CD14-positive monocyte (primary cell): ENCODE data around the gene ARHGEF11. TPM values are rescaled to one million over a fixed set of nuclear protein-coding genes. Genes with fewer than 3 reads are reported as not detected.

ENCODE experiments used
- DNase-seq, 3 donors: peaks; one replicate each; pipeline ENCODE4 v3.0.0-alpha.2; 2011 to 2022
- H2AFZ ChIP-seq: 2 replicates; pipeline ENCODE4 v1.6.0; 2012; ENCODE audit warnings: mild to moderate bottlenecking, low read depth, low read length, inconsistent platforms; ENCODE audit not compliant: insufficient read depth, poor library complexity, severe bottlenecking
- H3K27ac ChIP-seq, 2 donors: 1 replicate in 1 of 2; 2 replicates in 1 of 2; pipeline ENCODE4 v1.5.1; 2012 to 2013; ENCODE audit warnings: low read length in 2 of 2, control low read depth in 1 of 2, inconsistent platforms in 1 of 2, low read depth in 1 of 2, mild to moderate bottlenecking in 1 of 2
- H3K27me3 ChIP-seq, 2 donors: one replicate each; pipeline versions ENCODE4 v1.6.0 to v1.6.1; 2011 to 2013; ENCODE audit warnings: low read length in 2 of 2; ENCODE audit not compliant: control insufficient read depth in 2 of 2, insufficient read depth in 2 of 2
- H3K36me3 ChIP-seq, 2 donors: replicated peaks in 1 of 2; 1 replicate in 1 of 2; 2 replicates in 1 of 2; pipeline versions ENCODE4 v1.5.1 to v1.6.1; 2012 to 2013; ENCODE audit warnings: low read length in 2 of 2, control low read depth in 1 of 2, inconsistent platforms in 1 of 2, mild to moderate bottlenecking in 1 of 2; ENCODE audit not compliant: insufficient read depth in 2 of 2, control insufficient read depth in 1 of 2
- H3K4me1 ChIP-seq, 2 donors: 1 replicate in 1 of 2; 2 replicates in 1 of 2; pipeline versions ENCODE4 v1.5.1 to v1.6.1; 2012 to 2013; ENCODE audit warnings: low read length in 2 of 2, control low read depth in 1 of 2, inconsistent platforms in 1 of 2, mild to moderate bottlenecking in 1 of 2, moderate library complexity in 1 of 2; ENCODE audit not compliant: insufficient read depth in 2 of 2, control insufficient read depth in 1 of 2
- H3K4me2 ChIP-seq: replicated peaks from 2 replicates; pipeline ENCODE3; 2012; ENCODE audit warnings: low read length, moderate library complexity, mild to moderate bottlenecking; ENCODE audit not compliant: poor library complexity, severe bottlenecking; ENCODE audit errors: extremely low read depth
- H3K4me3 ChIP-seq, 3 experiments: fragments of 200-600 bp in 1 of 3; sonication (generic) in 1 of 3; replicated peaks in 1 of 3; 1 replicate in 2 of 3; 2 replicates in 1 of 3; pipeline ENCODE4 v1.5.1; 2011 to 2013; ENCODE audit warnings: low read length in 3 of 3, mild to moderate bottlenecking in 3 of 3, control low read depth in 2 of 3, low read depth in 2 of 3, inconsistent platforms in 1 of 3, moderate library complexity in 1 of 3
- H3K79me2 ChIP-seq: 2 replicates; pipeline ENCODE4 v1.6.0; 2012; ENCODE audit warnings: mild to moderate bottlenecking, control low read depth, inconsistent platforms, low read length, moderate library complexity; ENCODE audit not compliant: insufficient read depth
- H3K9ac ChIP-seq: 2 replicates; pipeline ENCODE4 v1.6.0; 2017; ENCODE audit warnings: low read length, mild to moderate bottlenecking; ENCODE audit not compliant: insufficient read depth, poor library complexity, severe bottlenecking
- H3K9me3 ChIP-seq, 2 donors: replicated peaks in 1 of 2; 1 replicate in 1 of 2; 2 replicates in 1 of 2; pipeline versions ENCODE4 v1.5.1 to v1.6.1; 2012 to 2013; ENCODE audit warnings: low read length in 2 of 2, control low read depth in 1 of 2; ENCODE audit not compliant: control insufficient read depth in 1 of 2, insufficient read depth in 1 of 2
- H4K20me1 ChIP-seq: 2 replicates; pipeline ENCODE4 v1.6.0; 2012; ENCODE audit warnings: mild to moderate bottlenecking, low read length, control low read depth, moderate library complexity; ENCODE audit not compliant: insufficient read depth
- H3K27ac Mint-ChIP-seq, 7 donors: one replicate each; pipeline ENCODE4 v1.8.0; 2020; ENCODE audit warnings: mild to moderate bottlenecking in 7 of 7, mixed read lengths in 7 of 7, moderate library complexity in 6 of 7, inconsistent platforms in 2 of 7
- H3K27me3 Mint-ChIP-seq, 3 donors: one replicate each; pipeline ENCODE4 v1.8.0; 2021 to 2022; ENCODE audit warnings: low read depth in 3 of 3, mild to moderate bottlenecking in 3 of 3, mixed read lengths in 3 of 3, moderate library complexity in 3 of 3, inconsistent platforms in 1 of 3
- H3K36me3 Mint-ChIP-seq, 2 donors: one replicate each; pipeline ENCODE4 v1.8.0; 2020; ENCODE audit warnings: mixed read lengths in 2 of 2, inconsistent platforms in 1 of 2, mild to moderate bottlenecking in 1 of 2
- H3K4me1 Mint-ChIP-seq: one replicate; pipeline ENCODE4 v1.8.0; 2020; ENCODE audit warnings: mild to moderate bottlenecking, mixed read lengths
- H3K4me3 Mint-ChIP-seq, 2 donors: one replicate each; pipeline ENCODE4 v1.8.0; 2020; ENCODE audit warnings: mild to moderate bottlenecking in 2 of 2, mixed read lengths in 2 of 2, moderate library complexity in 1 of 2
- H3K9me3 Mint-ChIP-seq, 7 donors: one replicate each; pipeline ENCODE4 v1.8.0; 2020 to 2022; ENCODE audit warnings: mixed read lengths in 7 of 7, mild to moderate bottlenecking in 6 of 7, moderate library complexity in 6 of 7, inconsistent platforms in 2 of 7
- WGBS: methylation state at CpG from one replicate; pipeline ENCODE4 v1.1.5; 2013; ENCODE audit warnings: missing lambda C conversion rate; ENCODE audit not compliant: insufficient coverage; 5-methylcytosine and 5-hydroxymethylcytosine counted together
- intact Hi-C, 2 donors: fragments of 100-400 bp; cut with micrococcal nuclease; formaldehyde crosslinking; loops; one replicate each; pipeline versions ENCODE4 v1.15.0 to v1.15.1; 2023
- polyA plus RNA-seq, 3 donors: library from polyadenylated mRNA; depleted of rRNA in 1 of 3; unstranded in 2 of 3; stranded (reverse) in 1 of 3; fragments of 300-500 nt in 2 of 3; fragments of >200 nt in 1 of 3; fragmentation: Illumina TruSeq in 2 of 3; gene quantifications; 1 replicate in 2 of 3; 2 replicates in 1 of 3; pipeline ENCODE4 v1.2.3, GENCODE V29; 2012 to 2021
- TF ChIP-seq, protein P1 (sequence below): fragments of 200-600 bp; IDR thresholded peaks from one replicate; pipeline ENCODE4 v1.8.0; 2022; ENCODE audit warnings: antibody characterized with exemption, mild to moderate bottlenecking

Gene ARHGEF11
- polyA plus RNA-seq, 3 donors = 17.0 to 78.5 (median 17.7) TPM

DNA sequence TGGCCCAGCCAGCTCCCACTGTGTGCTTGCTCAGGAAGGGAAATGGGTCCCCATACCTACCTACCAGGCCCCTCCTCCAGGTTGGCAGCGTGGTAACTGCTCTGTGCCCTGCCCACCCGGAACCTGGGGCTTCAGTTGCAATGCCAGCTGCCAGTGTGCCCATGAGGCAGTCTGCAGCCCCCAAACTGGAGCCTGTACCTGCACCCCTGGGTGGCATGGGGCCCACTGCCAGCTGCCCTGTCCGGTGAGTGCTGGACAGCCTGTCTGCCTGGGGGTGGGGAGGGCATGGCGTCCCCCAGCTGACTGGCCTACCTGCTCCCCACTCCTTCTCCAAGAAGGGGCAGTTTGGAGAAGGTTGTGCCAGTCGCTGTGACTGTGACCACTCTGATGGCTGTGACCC is 135.9 kb downstream of the ARHGEF11 start:
- Mint-ChIP-seq H3K4me3 (no peak overlapping the region), H3K27me3 (peaks cover 3 to 4% (median 4%) of the 10 kb centered on the region in 3 donors), H3K9me3 (peaks cover 0 to 3% (median 0%) of the 10 kb centered on the region in 7 donors), H3K36me3 (no peaks in the 10 kb centered on the region), H3K4me1 (peaks cover 18% of the 10 kb centered on the region), H3K27ac (no peak overlapping the region)
- H3K4me3 ChIP-seq = no peak overlapping the region
- no peaks in the 10 kb centered on the region for H3K36me3 ChIP-seq
- H3K4me2 ChIP-seq = no peak overlapping the region
- H4K20me1 ChIP-seq = no peaks in the 10 kb centered on the region
- H3K79me2 ChIP-seq = no peaks in the 10 kb centered on the region
- WGBS = 100% methylated on average over 5 of the region's 5 CpGs
- no peak overlapping the region for H2AFZ ChIP-seq
- TF ChIP-seq, protein P1, sequence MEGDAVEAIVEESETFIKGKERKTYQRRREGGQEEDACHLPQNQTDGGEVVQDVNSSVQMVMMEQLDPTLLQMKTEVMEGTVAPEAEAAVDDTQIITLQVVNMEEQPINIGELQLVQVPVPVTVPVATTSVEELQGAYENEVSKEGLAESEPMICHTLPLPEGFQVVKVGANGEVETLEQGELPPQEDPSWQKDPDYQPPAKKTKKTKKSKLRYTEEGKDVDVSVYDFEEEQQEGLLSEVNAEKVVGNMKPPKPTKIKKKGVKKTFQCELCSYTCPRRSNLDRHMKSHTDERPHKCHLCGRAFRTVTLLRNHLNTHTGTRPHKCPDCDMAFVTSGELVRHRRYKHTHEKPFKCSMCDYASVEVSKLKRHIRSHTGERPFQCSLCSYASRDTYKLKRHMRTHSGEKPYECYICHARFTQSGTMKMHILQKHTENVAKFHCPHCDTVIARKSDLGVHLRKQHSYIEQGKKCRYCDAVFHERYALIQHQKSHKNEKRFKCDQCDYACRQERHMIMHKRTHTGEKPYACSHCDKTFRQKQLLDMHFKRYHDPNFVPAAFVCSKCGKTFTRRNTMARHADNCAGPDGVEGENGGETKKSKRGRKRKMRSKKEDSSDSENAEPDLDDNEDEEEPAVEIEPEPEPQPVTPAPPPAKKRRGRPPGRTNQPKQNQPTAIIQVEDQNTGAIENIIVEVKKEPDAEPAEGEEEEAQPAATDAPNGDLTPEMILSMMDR = no peak
- H3K27ac ChIP-seq = no peak overlapping the region
- H3K9ac ChIP-seq = no peak overlapping the region
- H3K4me1 ChIP-seq = peaks cover 7 to 10% of the 10 kb centered on the region in 2 donors
- H3K27me3 ChIP-seq = no peaks in the 10 kb centered on the region
- no peak for DNase-seq
- intact Hi-C loops = no loop called here
- no peaks in the 10 kb centered on the region for H3K9me3 ChIP-seq

DNA sequence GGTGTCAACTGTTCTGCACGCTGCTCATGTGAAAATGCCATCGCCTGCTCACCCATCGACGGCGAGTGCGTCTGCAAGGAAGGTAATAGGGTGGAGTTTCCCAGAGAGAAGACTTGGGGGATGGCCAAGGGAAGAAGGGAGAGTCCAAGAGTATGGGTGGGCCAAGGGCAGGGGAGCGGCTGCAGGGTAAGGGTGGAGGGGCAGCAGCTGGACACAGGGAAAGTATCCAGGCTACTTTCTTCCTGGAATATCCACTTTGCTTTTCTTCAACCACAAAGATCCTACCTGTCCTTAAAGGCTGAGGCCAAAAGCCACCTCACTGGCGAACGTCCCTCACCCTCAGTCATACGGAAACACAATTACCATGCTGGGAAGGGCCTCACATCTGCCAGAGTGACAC is 136.6 kb downstream of the ARHGEF11 start:
- Histone ChIP-seq H3K4me3 (no peak overlapping the region), H3K36me3 (no peaks in the 10 kb centered on the region), H3K79me2 (no peaks in the 10 kb centered on the region), H3K9ac (no peak overlapping the region), H3K9me3 (no peaks in the 10 kb centered on the region), H3K27me3 (no peaks in the 10 kb centered on the region), H4K20me1 (no peaks in the 10 kb centered on the region), H3K27ac (no peak overlapping the region), H3K4me1 (peaks cover 7 to 10% of the 10 kb centered on the region in 2 donors), H3K4me2 (no peak overlapping the region), H2AFZ (no peak overlapping the region)
- WGBS = 91% methylated on average over 9 of the region's 10 CpGs
- TF ChIP-seq, protein P1 = no peak
- no peak for DNase-seq
- Mint-ChIP-seq H3K27me3 (peaks cover 3 to 5% (median 4%) of the 10 kb centered on the region in 3 donors), H3K27ac (peak overlapping the region in 1 of 7 donors; percentile 25), H3K4me3 (no peak overlapping the region), H3K4me1 (peaks cover 18% of the 10 kb centered on the region), H3K9me3 (peaks cover 0 to 3% (median 0%) of the 10 kb centered on the region in 7 donors), H3K36me3 (no peaks in the 10 kb centered on the region)
- intact Hi-C loops = no loop called here
